AG04449 (cell line): ENCODE results near the gene TGFB1.
A peak's percentile ranks its signal among the peaks of the same experiment; 100 is the strongest.
"Not testable (repeated sequence)": the region's sequence is repeated elsewhere in the genome, so short reads cannot be mapped to it uniquely, and the experiment has no call there.

Experiments used
- CTCF ChIA-PET: fragments of 350-600 bp; formaldehyde crosslinking; extraction: SDS; loops from one replicate; lab custom pipeline; 2021; ENCODE audit warnings: antibody characterized with exemption; lab: Yijun Ruan, JAX
- POLR2A ChIA-PET: fragments of 400-600, 350-600 bp; formaldehyde crosslinking; extraction: SDS; loops from one replicate; lab custom pipeline; 2020; ENCODE audit warnings: antibody characterized with exemption, inconsistent platforms; lab: Yijun Ruan, JAX
- DNase-seq: peaks from one replicate; pipeline ENCODE4 v3.0.0-alpha.2; 2010; ENCODE audit warnings: low read depth, low spot score
- H3K4me3 ChIP-seq: 2 replicates; pipeline ENCODE4 v1.5.1; 2011; ENCODE audit warnings: low read depth, mild to moderate bottlenecking, control low read depth, low read length
- TF ChIP-seq, protein P1 (sequence below): IDR thresholded peaks from one replicate; pipeline ENCODE4 v1.5.1; 2011; ENCODE audit warnings: mild to moderate bottlenecking, moderate library complexity, low read length, control low read depth, inconsistent platforms; ENCODE audit not compliant: insufficient read depth; ENCODE audit errors: missing control alignments

TGFB1 gene

DNA sequence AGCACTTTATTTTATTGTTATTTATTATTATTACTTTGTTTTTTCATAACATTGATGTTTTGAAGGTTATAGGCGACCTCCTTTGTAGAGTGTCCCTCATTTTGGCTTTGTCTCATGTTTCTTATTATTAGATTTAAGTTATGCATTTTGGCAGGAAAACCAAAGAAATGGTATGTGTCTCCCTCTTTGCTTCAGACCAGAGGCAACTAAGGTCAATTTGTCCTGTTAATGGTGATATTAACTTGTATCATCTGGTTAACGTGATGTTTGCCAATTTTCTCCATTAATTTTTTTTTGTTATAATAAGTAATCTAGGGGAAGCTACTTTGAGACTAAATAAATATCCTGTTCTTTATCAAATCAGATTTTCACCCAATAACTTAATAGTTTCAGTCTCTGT is 18.8 kb upstream of the TGFB1 start:
- ChIA-PET POLR2A (no interaction called here), CTCF (interaction anchor here (0.7 to 1.2 kb wide), 3 partner anchors 9 to 51 kb away, joined by 3 to 4 read pairs (median 4); no protein-coding TSS in a partner anchor)
- TF ChIP-seq, protein P1, sequence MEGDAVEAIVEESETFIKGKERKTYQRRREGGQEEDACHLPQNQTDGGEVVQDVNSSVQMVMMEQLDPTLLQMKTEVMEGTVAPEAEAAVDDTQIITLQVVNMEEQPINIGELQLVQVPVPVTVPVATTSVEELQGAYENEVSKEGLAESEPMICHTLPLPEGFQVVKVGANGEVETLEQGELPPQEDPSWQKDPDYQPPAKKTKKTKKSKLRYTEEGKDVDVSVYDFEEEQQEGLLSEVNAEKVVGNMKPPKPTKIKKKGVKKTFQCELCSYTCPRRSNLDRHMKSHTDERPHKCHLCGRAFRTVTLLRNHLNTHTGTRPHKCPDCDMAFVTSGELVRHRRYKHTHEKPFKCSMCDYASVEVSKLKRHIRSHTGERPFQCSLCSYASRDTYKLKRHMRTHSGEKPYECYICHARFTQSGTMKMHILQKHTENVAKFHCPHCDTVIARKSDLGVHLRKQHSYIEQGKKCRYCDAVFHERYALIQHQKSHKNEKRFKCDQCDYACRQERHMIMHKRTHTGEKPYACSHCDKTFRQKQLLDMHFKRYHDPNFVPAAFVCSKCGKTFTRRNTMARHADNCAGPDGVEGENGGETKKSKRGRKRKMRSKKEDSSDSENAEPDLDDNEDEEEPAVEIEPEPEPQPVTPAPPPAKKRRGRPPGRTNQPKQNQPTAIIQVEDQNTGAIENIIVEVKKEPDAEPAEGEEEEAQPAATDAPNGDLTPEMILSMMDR: no peak
- no peak for DNase-seq
- no peak overlapping the region for H3K4me3 ChIP-seq

DNA sequence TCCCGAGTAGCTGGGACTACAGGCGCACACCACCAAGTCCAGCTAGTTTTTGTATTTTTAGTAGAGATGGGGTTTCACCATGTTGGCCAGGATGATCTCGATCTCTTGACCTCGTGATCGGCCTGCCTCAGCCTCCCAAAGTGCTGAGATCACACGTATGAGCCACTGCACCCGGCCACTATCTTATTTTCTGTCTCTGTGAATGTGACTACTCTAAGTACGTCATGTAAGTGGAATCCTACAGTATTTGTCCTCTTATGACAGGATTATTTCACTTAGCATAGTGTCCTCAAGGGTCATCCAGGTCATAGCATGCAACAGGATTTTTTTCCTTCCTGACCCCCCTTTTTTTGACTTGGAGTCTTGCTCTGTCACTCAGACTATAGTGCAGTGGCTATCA is 17.8 kb upstream of the TGFB1 start:
- POLR2A ChIA-PET: no interaction called here
- H3K4me3 ChIP-seq: no peak overlapping the region
- TF ChIP-seq, protein P1: no peak
- CTCF ChIA-PET: interaction anchor here (9.7 kb wide), 1 partner anchor 18 kb away, joined by 103 read pairs; the partner anchor contains the start of gene TGFB1
- DNase-seq: no peak

DNA sequence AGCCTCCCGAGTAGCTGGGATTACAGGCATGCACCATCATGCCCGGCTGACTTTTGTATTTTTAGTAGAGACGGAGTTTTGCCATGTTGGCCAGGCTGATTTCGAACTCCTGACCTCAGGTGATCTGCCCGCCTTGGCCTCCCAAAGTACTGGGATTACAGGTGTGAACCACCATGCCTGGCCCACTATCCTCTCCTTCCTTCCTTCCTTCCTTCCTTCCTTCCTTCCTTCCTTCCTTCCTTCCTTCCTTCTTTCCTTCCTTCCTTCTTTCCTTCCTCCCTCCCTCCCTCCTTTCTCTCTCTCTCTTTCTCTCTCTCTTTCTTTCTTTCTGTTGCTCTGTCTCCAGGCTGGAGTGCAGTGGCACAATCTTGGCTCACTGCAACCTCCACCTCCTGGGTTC is 17.4 kb upstream of the TGFB1 start:
- POLR2A ChIA-PET, H3K4me3 ChIP-seq, DNase-seq: not testable (repeated sequence)
- CTCF ChIA-PET: interaction anchor here (9.7 kb wide), 1 partner anchor 17 kb away, joined by 103 read pairs; the partner anchor contains the start of gene TGFB1

DNA sequence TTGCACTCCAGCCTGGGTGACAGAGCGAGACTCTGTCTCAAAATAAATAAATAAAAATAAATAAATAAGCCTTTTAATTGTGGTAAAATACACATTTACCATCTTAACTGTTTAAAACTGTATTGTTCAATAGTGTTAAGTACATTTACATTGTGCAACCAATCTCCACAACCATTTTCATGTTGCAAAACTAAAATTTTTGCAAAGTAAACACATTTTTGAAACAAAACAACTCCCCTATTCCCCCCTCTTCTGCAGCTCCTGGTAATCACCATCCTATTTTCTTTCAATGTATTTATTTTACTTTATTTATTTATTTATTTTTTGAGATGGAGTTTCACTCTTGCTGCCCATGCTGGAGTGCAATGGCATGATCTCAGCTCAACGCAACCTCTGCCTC is 16.0 kb upstream of the TGFB1 start:
- ChIA-PET POLR2A (no interaction called here), CTCF (interaction anchor here (0.7 to 9.7 kb wide), 4 partner anchors 9 to 61 kb away, joined by 3 to 103 read pairs (median 6); partner anchors contain the start of gene TGFB1)
- TF ChIP-seq, protein P1: no peak
- DNase-seq: no peak
- no peak overlapping the region for H3K4me3 ChIP-seq

DNA sequence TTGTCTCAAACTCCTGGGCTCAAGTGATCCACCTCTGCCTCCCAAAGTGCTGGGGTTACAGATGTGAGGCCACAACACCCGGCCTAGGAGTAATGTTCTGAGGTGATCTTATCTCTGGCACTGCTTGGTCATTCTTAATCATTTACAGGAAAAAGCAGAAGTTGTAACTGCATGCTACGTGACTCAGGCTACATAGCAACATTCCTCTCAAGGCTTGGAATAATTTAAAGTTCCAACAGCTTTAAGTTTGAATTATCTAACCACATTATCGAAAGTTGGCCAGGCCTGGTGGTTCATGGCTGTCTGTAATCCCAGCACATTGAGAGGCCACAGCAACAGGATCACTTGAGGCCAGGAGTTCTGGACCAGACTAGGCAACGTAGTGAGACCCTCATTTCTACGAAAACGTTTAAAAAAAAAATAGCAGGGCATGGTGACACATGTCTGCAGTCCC is 14.2 kb upstream of the TGFB1 start:
- no peak overlapping the region for H3K4me3 ChIP-seq
- ChIA-PET POLR2A (interaction anchor here (0.6 to 0.9 kb wide), 3 partner anchors 12 to 29 kb away, joined by 3 to 7 read pairs (median 3); no protein-coding TSS in a partner anchor), CTCF (interaction anchor here (0.7 to 9.7 kb wide), 4 partner anchors 11 to 1044 kb away, joined by 3 to 103 read pairs (median 6); partner anchors contain the start of gene TGFB1)
- TF ChIP-seq, protein P1: no peak
- peak; percentile 88 for DNase-seq

DNA sequence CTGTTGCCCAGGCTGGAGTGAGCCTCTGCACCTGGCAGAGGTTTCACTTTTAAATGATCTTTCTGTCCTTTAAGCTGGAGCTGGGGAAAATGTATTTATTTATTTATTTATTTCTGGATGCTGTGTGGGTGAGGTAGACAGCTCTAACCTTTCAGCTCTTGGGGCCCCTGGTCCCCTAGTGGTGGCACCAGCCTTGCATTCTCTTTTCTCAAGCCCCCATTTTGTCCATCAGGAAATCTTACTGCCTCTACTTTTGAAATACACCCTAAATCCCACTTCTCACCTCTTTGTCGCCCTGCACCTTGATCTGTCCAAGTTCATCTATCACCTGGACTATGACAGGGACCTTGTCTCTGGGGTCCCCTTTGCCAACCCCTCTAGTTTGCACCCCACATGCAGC is 12.4 kb upstream of the TGFB1 start:
- no peak overlapping the region for H3K4me3 ChIP-seq
- no peak for DNase-seq
- POLR2A ChIA-PET: interaction anchor here (1.4 kb wide), 1 partner anchor 15 kb away, joined by 3 read pairs; no protein-coding TSS in a partner anchor
- TF ChIP-seq, protein P1: no peak
- CTCF ChIA-PET: interaction anchor here (2.7 to 9.7 kb wide), 2 partner anchors 12 to 58 kb away, joined by 6 to 103 read pairs; partner anchors contain the start of gene TGFB1
